Heart right ventricle (tissue), 16 donors: Measurements from ENCODE around the gene CPTP. TPM values are rescaled to one million over a fixed set of nuclear protein-coding genes. Genes with fewer than 3 reads are reported as not detected.
A peak's percentile ranks its signal among the peaks of the same experiment; 100 is the strongest.

Experiments used
- ATAC-seq, 8 donors: fragments of 200-7000 bp; cut with Tn5 transposase; one replicate each; pipeline ENCODE4 v1.9.1; 2020; ENCODE audit warnings: mild to moderate bottlenecking in 8 of 8, moderate library complexity in 8 of 8, moderate number of reproducible peaks in 1 of 8
- DNase-seq, 2 donors: peaks; one replicate each; pipeline ENCODE4 v3.0.0-alpha.2; 2020
- H3K27ac ChIP-seq, 10 donors: fragments of 200-600 bp; sonication (generic) in 2 of 10; one replicate each; pipeline versions ENCODE4 v1.5.0 to v1.8.0; 2020 to 2022; ENCODE audit warnings: mild to moderate bottlenecking in 3 of 10
- H3K27me3 ChIP-seq, 7 donors: fragments of 200-600 bp; one replicate each; pipeline ENCODE4 v1.8.0; 2021 to 2022; ENCODE audit warnings: mild to moderate bottlenecking in 2 of 7
- H3K36me3 ChIP-seq, 9 donors: fragments of 200-600 bp; sonication (generic) in 1 of 9; one replicate each; pipeline versions ENCODE4 v1.5.0 to v1.8.0; 2020 to 2022; ENCODE audit warnings: mild to moderate bottlenecking in 2 of 9
- H3K4me1 ChIP-seq, 9 donors: fragments of 200-600 bp; sonication (generic) in 1 of 9; one replicate each; pipeline versions ENCODE4 v1.5.0 to v1.8.0; 2020 to 2022; ENCODE audit warnings: mild to moderate bottlenecking in 4 of 9
- H3K4me3 ChIP-seq, 10 donors: fragments of 200-600 bp; sonication (generic) in 2 of 10; one replicate each; pipeline versions ENCODE4 v1.5.0 to v1.8.0; 2020 to 2022; ENCODE audit warnings: mild to moderate bottlenecking in 7 of 10, moderate library complexity in 2 of 10
- H3K9me3 ChIP-seq, 11 donors: fragments of 200-600 bp in 10 of 11; sonication (generic) in 2 of 11; one replicate each; pipeline versions ENCODE4 v1.5.0 to v1.8.0; 2013 to 2022; ENCODE audit warnings: mild to moderate bottlenecking in 2 of 11, control low read depth in 1 of 11, moderate library complexity in 1 of 11
- CTCF ChIP-seq, 9 donors: fragments of 200-600 bp; sonication (generic) in 2 of 9; IDR thresholded peaks; one replicate each; pipeline versions ENCODE4 v1.5.0 to v1.8.0; 2021 to 2022; ENCODE audit warnings: antibody characterized with exemption in 9 of 9, mild to moderate bottlenecking in 5 of 9, moderate library complexity in 1 of 9
- WGBS, 2 donors: extraction: QIAGEN DNeasy Blood & Tissue Kit; methylation state at CpG; one replicate each; pipeline ENCODE4 v1.1.7; 2013; ENCODE audit warnings: inconsistent platforms in 1 of 2; 5-methylcytosine and 5-hydroxymethylcytosine counted together
- intact Hi-C, 10 donors: fragments of 100-400 bp; cut with DNase I; formaldehyde crosslinking; loops; one replicate each; pipeline versions ENCODE4 v1.11.1 to v1.14.2; 2022
- polyA plus RNA-seq, 2 donors: library from polyadenylated mRNA; stranded (reverse); fragments of 200-250 nt; gene quantifications; one replicate each; pipeline ENCODE4 v1.2.3, GENCODE V29; 2013
- total RNA-seq, 10 donors: library from RNA; stranded (reverse); fragmentation: NEBNext Ultra II Directional in 3 of 10; extraction: Animal tissue kit (Norgen Biotek cat#: 25700) in 3 of 10; gene quantifications; one replicate each; pipeline versions ENCODE4 v1.2.1 to v1.2.4, GENCODE V29; 2021 to 2023
- donor health status: Arrhythmogenic right ventricular cardiomyopathy.
- donor health status: ischemic (EF 13 %, LVEDD 7.1; RV severe dilation, severe dysfunction).
- donor health status: healthy with polysubstance abuse.
- donor health status: DM: no; HTN: yes; CAD: no.
- donor health status: DM: no; HTN: no; CAD: no.
- donor health status: ischemic (EF 25% LVEDD 6.9; RV normal size, moderate dysfunction).
- donor health status: ischemic (EF 25% LVEDD 5.7; RV mildly dilated, moderate dysfunction).
- donor health status: healthy.
- donor health status: DM: yes; HTN: yes; CAD: no.
- donor health status: Ischemic cardiomyopathy.
- donor health status: ischemic (EF 35%, LVEDD 5.7; RV mildly dilated, moderate dysfunction).
- donor health status: nonischemic (EF 11% LVEDD 7.7; RV severe dilation, severe dysfunction).
- donor health status: DM: yes; HTN: yes; CAD: no.
- donor health status: PGD.
- donor health status: ischemic (EF 29% LVEDD 5.4; RV normal size, mild dysfunction).
- donor health status: nonischemic (EF 23%, LVEDD 6.1; RV moderate dilation, normal function).

CPTP gene
- total and polyA plus RNA-seq, 12 donors: 49.4 to 222 (median 65.4) TPM

- H3K4me1 ChIP-seq: peaks cover 27 to 54% (median 50%) of the 10 kb centered on the region in 9 donors
- peak overlapping the region; percentile 18 to 99 (median 82) for H3K4me3 ChIP-seq
- intact Hi-C loops: loop anchor here in 2 of 10 donors (5.0 kb wide), 1 partner anchor 42 kb away; the partner anchor contains the start of gene DVL1 (in 2 of the 2)
- H3K27ac ChIP-seq: peak overlapping the region in 9 of 10 donors; percentile 63 to 100 (median 82)
- 30 to 38% methylated on average over 25 of the region's 25 CpGs for WGBS, 2 donors
- no peaks in the 10 kb centered on the region for H3K9me3 ChIP-seq
- ATAC-seq (peak; percentile 3 to 58 (median 34)), DNase-seq (peak; percentile 73 to 77)
- peaks cover 0 to 10% (median 0%) of the 10 kb centered on the region in 9 donors for H3K36me3 ChIP-seq
- TF ChIP-seq CTCF (IDR thresholded peaks at IDR 0.05): peak in 2 of 9 donors; percentile 11 to 20
- no peaks in the 10 kb centered on the region for H3K27me3 ChIP-seq
These were observed 19.1 kb upstream of the CPTP start for GRCh38 chr1:1305300-1306069.

- Histone ChIP-seq H3K36me3 (peaks cover 0 to 16% (median 4%) of the 10 kb centered on the region in 9 donors), H3K27me3 (no peaks in the 10 kb centered on the region), H3K9me3 (no peaks in the 10 kb centered on the region), H3K4me3 (peak overlapping the region in 9 of 10 donors; percentile 75 to 99 (median 83)), H3K4me1 (peaks cover 27 to 54% (median 50%) of the 10 kb centered on the region in 9 donors), H3K27ac (peak overlapping the region in 9 of 10 donors; percentile 63 to 100 (median 82))
- peak in 2 of 9 donors; percentile 5 to 6 for TF ChIP-seq CTCF (IDR thresholded peaks at IDR 0.05)
- 26 to 50% methylated on average over 11 of the region's 11 CpGs for WGBS, 2 donors
- intact Hi-C loops: loop anchor here in 2 of 10 donors (5.0 kb wide), 1 partner anchor 41 kb away; the partner anchor contains the start of gene DVL1 (in 2 of the 2)
- ATAC-seq: no peak
- DNase-seq: no peak
These were observed 18.4 kb upstream of the CPTP start for GRCh38 chr1:1306070-1306660.

- H3K4me1 ChIP-seq: peaks cover 27 to 54% (median 50%) of the 10 kb centered on the region in 9 donors
- WGBS, 2 donors: 34 to 38% methylated on average over 27 of the region's 27 CpGs
- peak overlapping the region in 8 of 10 donors; percentile 93 to 100 (median 98) for H3K27ac ChIP-seq
- no peaks in the 10 kb centered on the region for H3K27me3 ChIP-seq
- H3K4me3 ChIP-seq: peak overlapping the region; percentile 47 to 99 (median 82)
- intact Hi-C loops: loop anchor here in 2 of 10 donors (5.0 kb wide), 1 partner anchor 41 kb away; the partner anchor contains the start of gene DVL1 (in 2 of the 2)
- no peaks in the 10 kb centered on the region for H3K9me3 ChIP-seq
- ATAC-seq (no peak), DNase-seq (no peak)
- TF ChIP-seq CTCF (IDR thresholded peaks at IDR 0.05): no peak
- H3K36me3 ChIP-seq: peaks cover 0 to 22% (median 9%) of the 10 kb centered on the region in 9 donors
These were observed 17.8 kb upstream of the CPTP start for GRCh38 chr1:1306661-1307260.
